Stimulated activated CD8-positive, alpha-beta memory T cell treated with anti-CD3 and anti-CD28 coated beads, Interleukin-15, amount 100 ng/mL, for 1 hour (primary cell): ENCODE results near the gene CIB1.

Source experiments
- DNase-seq: peaks from one replicate; pipeline ENCODE4 v3.0.0-alpha.2; 2020; ENCODE audit warnings: low read depth

CIB1 gene

GRCh38 chr15:90240856-90241255 is 7.1 kb upstream of the CIB1 start:
- DNase-seq = no peak

GRCh38 chr15:90239371-90239770 is 5.6 kb upstream of the CIB1 start:
- no peak for DNase-seq

GRCh38 chr15:90234096-90234988 is 601 bp upstream of the CIB1 start, which contains the start of gene GDPGP1:
Gene GDPGP1, plus strand, starts transcription at chr15:90234209. Its CDS starts 6,700 bp downstream, at chr15:90240909.
- no peak for DNase-seq

GRCh38 chr15:90232941-90233386 is 777 bp downstream of the CIB1 start:
- no peak for DNase-seq

GRCh38 chr15:90232196-90232595 is 1.5 kb downstream of the CIB1 start:
- no peak for DNase-seq

- DNase-seq = peak; percentile 47
Measured at GRCh38 chr15:90231028-90232017, 2.4 kb downstream of the CIB1 start.

GRCh38 chr15:90230610-90231009 is 3.1 kb downstream of the CIB1 start:
- DNase-seq = no peak

- no peak for DNase-seq
Measured at GRCh38 chr15:90230071-90230494, 3.7 kb downstream of the CIB1 start.

GRCh38 chr15:90228960-90229359 is 4.8 kb downstream of the CIB1 start:
- no peak for DNase-seq

- DNase-seq = no peak
Measured at GRCh38 chr15:90227816-90228772, 5.6 kb downstream of the CIB1 start.

- DNase-seq = no peak
Measured at GRCh38 chr15:90227336-90227735, 6.4 kb downstream of the CIB1 start.

GRCh38 chr15:90225504-90226234 is 8.1 kb downstream of the CIB1 start:
- DNase-seq = no peak

GRCh38 chr15:90225047-90225446 is 8.7 kb downstream of the CIB1 start:
- DNase-seq = no peak

- DNase-seq = no peak
Measured at GRCh38 chr15:90223441-90224165, 10.1 kb downstream of the CIB1 start.

GRCh38 chr15:90222547-90222946 is 11.2 kb downstream of the CIB1 start:
- no peak for DNase-seq

GRCh38 chr15:90221246-90221900 is 12.4 kb downstream of the CIB1 start:
- DNase-seq = no peak

- no peak for DNase-seq
Measured at GRCh38 chr15:90219421-90220141, 14.2 kb downstream of the CIB1 start.

- no peak for DNase-seq
Measured at GRCh38 chr15:90217671-90218394, 15.9 kb downstream of the CIB1 start.
